Fibroblast of pulmonary artery (primary cell): Measurements from ENCODE around the gene SEMA4A.
A peak's percentile ranks its signal among the peaks of the same experiment; 100 is the strongest.

Experiments
- DNase-seq: peaks from one replicate; pipeline ENCODE4 v3.0.0-alpha.2; 2010; ENCODE audit warnings: low read depth
- H3K4me3 ChIP-seq: replicated peaks from 2 replicates; pipeline ENCODE4 v1.5.1; 2011; ENCODE audit warnings: low read depth, mild to moderate bottlenecking, control low read depth, low read length, moderate library complexity
- CTCF ChIP-seq: IDR thresholded peaks from 2 replicates; pipeline ENCODE4 v1.5.1; 2011; ENCODE audit warnings: mild to moderate bottlenecking, control low read depth, low read length, inconsistent platforms; ENCODE audit errors: missing control alignments

SEMA4A gene

DNA sequence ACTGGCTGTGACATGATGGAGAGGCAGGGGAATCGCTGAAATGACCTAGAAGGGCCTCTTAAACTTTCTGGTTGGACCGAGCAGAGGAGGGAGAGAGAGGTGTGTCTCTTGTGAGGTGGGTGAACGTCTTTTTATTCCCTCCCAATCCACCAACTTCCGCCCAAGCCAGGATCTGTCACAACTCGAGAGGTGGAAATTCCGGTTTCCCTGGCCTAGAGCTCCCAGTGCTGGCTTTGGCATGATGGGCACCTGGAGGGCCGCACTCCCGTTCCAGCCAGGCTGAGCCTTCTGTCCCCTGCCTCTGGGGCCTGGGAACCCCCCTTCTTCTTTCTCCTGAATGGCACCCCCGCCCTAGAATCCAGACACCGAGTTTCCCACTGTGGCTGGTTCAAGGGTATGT is at the start of gene SEMA4A:
Gene SEMA4A, plus strand, starts transcription at position 224 of the 400 bp plus-strand sequence. CDS start 994 bp downstream, outside the sequence.
- DNase-seq = no peak
- TF ChIP-seq CTCF = no peak
- H3K4me3 ChIP-seq = no peak within 1 kb of the TSS

GRCh38 chr1:156104065-156104810 is 49.1 kb upstream of the SEMA4A start:
- no peak overlapping the region for H3K4me3 ChIP-seq
- peak; percentile 94 for DNase-seq
- TF ChIP-seq CTCF = no peak

GRCh38 chr1:156104861-156105832 is 48.2 kb upstream of the SEMA4A start:
- TF ChIP-seq CTCF = no peak

DNA sequence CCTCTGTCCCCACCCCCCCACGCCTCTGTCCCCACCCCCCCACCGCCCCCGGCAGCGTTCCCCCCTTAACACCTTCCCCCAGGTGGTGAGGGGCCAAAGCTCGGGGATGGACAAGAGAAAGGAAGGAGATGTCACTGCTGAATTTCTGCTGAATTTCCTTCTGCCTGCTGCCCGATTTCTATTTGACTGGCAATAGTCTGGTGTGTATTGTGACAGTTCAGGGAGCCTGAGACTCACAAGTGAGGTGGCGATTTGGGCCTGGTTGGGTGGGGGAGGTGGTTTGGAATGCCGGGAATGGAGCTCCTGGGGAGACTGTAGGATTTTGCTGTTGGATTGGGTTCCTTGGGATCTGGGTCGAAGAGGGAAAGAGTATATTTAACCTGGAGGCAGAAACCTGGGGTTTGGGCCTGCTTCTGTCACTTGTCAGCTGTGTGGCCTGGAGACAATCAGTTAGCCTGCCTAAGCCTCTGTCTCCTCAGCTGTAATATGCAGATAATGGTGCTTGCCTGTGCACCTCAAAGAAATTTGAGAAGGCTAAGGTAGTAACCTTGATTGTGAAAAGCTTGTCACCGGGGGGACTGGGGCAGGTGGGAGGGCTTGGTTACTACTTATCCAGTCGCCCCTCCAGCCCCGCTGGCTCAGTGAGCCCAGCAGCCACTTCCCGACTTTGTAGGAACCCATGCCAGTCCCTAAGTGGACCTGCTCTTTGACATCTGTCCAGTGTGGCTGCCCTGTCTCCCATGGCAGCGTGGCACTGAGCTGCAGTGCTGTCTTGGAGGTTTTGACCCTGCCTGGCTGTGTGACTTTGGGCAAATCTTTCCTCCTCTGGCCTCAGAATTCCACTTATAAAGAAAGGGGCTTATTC is 46.5 kb upstream of the SEMA4A start:
- TF ChIP-seq CTCF = no peak
- DNase-seq = no peak
- no peak overlapping the region for H3K4me3 ChIP-seq

More at GRCh38 chr1:156104861-156105832, 48.2 kb upstream of the SEMA4A start:
- no peak overlapping the region for H3K4me3 ChIP-seq
- DNase-seq = peak; percentile 74

DNA sequence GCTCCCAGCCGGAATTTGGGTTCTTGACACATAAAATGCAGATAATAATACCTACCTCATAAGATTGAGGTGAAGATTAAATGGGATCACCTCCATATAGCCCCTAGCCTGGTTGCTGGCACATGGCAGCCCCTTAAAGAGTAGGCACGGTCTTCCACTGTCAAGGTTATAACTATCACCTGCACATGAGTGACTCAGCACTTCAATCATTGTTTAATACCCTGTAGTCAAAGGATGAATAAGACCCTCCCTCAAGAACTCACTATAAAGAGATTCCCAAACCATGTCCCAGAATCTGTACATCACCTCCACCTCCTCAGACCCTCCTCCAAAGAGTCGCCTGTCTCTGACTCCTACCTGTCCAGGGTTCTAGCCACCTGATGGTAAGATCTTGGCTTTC is 45.3 kb upstream of the SEMA4A start:
- TF ChIP-seq CTCF = no peak
- no peak overlapping the region for H3K4me3 ChIP-seq
- DNase-seq = no peak

DNA sequence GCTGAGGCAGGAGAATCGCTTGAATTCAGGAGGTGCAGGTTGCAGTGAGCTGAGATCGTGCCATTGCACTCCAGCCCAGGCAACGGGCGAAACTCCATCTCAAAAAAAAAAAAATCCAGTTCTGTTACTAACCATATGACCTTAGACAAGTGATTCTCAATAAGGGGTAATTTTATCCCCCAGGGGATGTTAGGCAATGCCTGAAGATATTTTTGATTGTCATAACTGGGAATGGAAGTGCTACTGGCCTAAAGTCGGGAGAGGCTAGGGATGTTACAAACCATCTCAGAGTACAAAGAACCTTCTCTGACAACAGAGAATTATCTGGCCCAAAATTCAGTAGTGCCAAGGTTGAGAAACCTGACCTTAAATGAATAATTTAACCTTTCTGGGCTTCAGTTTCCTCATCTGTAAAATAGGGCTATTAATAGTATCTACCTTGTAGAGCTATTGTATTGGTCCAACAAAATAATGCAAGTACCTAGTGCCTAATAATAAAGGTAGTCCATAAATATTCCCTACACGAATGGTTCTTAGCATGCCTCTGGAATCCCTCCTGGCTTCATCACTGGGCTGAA is 44.6 kb upstream of the SEMA4A start:
- H3K4me3 ChIP-seq = no peak overlapping the region
- no peak for TF ChIP-seq CTCF
- no peak for DNase-seq
